ENCODE results near the gene S100A9. TPM values are rescaled to one million over a fixed set of nuclear protein-coding genes. Genes with fewer than 3 reads are reported as not detected.

Gene S100A9
- total and polyA plus RNA-seq, 4 donors, result 2.1 to 829 (median 10.4) TPM

DNA sequence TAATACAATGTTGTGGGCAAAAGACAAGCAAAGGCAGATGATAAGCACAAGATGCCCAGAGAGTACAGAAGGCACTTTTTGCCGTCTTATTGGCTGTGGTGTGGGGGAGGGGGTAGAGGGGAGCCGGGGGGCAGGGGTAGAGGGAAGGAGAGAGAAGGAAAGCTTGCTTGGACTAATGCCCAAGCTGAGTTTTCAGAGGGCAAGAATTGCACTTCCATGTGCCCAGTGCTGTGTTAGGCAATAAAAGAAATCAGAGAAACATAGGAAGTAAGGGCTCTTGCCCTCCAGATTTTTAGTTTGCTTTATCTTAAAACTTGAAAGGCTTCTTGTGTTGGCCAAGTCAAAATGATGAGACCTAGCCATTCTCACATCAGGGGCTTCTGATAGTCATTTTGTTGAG lies 9.4 kb downstream of the S100A9 start:
- Histone ChIP-seq H3K27me3 (ENCODE audit: control insufficient read depth, insufficient read depth, low read length) (no peaks in the 10 kb centered on the region), H3K36me3 (ENCODE audit: control insufficient read depth, insufficient read depth, low read length) (no peaks in the 10 kb centered on the region), H3K9me3 (ENCODE audit: control insufficient read depth, insufficient read depth, low read length) (no peaks in the 10 kb centered on the region), H3K4me3 (ENCODE audit: low read depth, low read length) (no peak overlapping the region), H3K4me1 (ENCODE audit: control insufficient read depth, insufficient read depth, low read length) (no peaks in the 10 kb centered on the region), H3K27ac (ENCODE audit: low read depth, low read length) (no peak overlapping the region)
- DNase-seq (ENCODE audit: low read depth in 4 of 6, low spot score in 6 of 6), result no peak
- WGBS (ENCODE audit: insufficient coverage), result no CpG with 5 or more reads among the region's 2 CpGs

GRCh38 chr1:153368495-153368894 lies 10.8 kb downstream of the S100A9 start:
- Histone ChIP-seq H3K27ac (ENCODE audit: low read depth, low read length) (no peak overlapping the region), H3K9me3 (ENCODE audit: control insufficient read depth, insufficient read depth, low read length) (no peaks in the 10 kb centered on the region), H3K27me3 (ENCODE audit: control insufficient read depth, insufficient read depth, low read length) (no peaks in the 10 kb centered on the region), H3K4me3 (ENCODE audit: low read depth, low read length) (no peak overlapping the region), H3K4me1 (ENCODE audit: control insufficient read depth, insufficient read depth, low read length) (no peaks in the 10 kb centered on the region), H3K36me3 (ENCODE audit: control insufficient read depth, insufficient read depth, low read length) (no peaks in the 10 kb centered on the region)
- WGBS (ENCODE audit: insufficient coverage), result no CpG with 5 or more reads among the region's 2 CpGs
- no peak for DNase-seq (ENCODE audit: low read depth in 4 of 6, low spot score in 6 of 6)

- Histone ChIP-seq H3K36me3 (ENCODE audit: control insufficient read depth, insufficient read depth, low read length) (no peaks in the 10 kb centered on the region), H3K27me3 (ENCODE audit: control insufficient read depth, insufficient read depth, low read length) (no peaks in the 10 kb centered on the region), H3K4me1 (ENCODE audit: control insufficient read depth, insufficient read depth, low read length) (no peaks in the 10 kb centered on the region), H3K9me3 (ENCODE audit: control insufficient read depth, insufficient read depth, low read length) (no peaks in the 10 kb centered on the region), H3K4me3 (ENCODE audit: low read depth, low read length) (no peak overlapping the region), H3K27ac (ENCODE audit: low read depth, low read length) (no peak overlapping the region)
- WGBS (ENCODE audit: insufficient coverage), result no CpG with 5 or more reads among the region's 3 CpGs
- DNase-seq (ENCODE audit: low read depth in 4 of 6, low spot score in 6 of 6), result no peak
These were observed 12.5 kb downstream of the S100A9 start for GRCh38 chr1:153370146-153370545.

DNA sequence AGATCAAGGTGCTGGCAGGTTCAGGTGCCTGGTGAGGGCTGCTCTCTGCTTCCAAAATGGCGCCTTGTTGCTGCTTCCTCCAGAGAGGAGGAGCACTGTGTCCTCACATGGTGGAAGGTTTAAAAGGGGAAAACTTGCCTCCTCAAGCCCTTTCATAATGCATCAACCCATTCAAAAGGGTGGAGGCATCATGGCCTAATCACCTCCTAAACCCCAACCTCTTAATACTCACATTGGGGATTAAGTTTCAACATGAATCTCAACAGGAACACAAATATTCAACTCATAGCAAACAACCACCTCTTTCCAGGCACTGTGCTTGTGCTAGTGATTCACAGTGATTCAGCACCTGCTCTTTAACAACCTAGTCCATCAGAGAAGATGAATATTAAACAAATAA lies 13.6 kb downstream of the S100A9 start:
- H3K4me1 ChIP-seq (ENCODE audit: control insufficient read depth, insufficient read depth, low read length), result no peaks in the 10 kb centered on the region
- no peak overlapping the region for H3K4me3 ChIP-seq (ENCODE audit: low read depth, low read length)
- DNase-seq (ENCODE audit: low read depth in 4 of 6, low spot score in 6 of 6), result no peak
- H3K36me3 ChIP-seq (ENCODE audit: control insufficient read depth, insufficient read depth, low read length), result no peaks in the 10 kb centered on the region
- H3K27ac ChIP-seq (ENCODE audit: low read depth, low read length), result no peak overlapping the region
- no peaks in the 10 kb centered on the region for H3K9me3 ChIP-seq (ENCODE audit: control insufficient read depth, insufficient read depth, low read length)
- H3K27me3 ChIP-seq (ENCODE audit: control insufficient read depth, insufficient read depth, low read length), result no peaks in the 10 kb centered on the region
- 89% methylated on average over 1 of the region's 1 CpG for WGBS (ENCODE audit: insufficient coverage)

GRCh38 chr1:153372571-153372970 lies 14.9 kb downstream of the S100A9 start:
- Histone ChIP-seq H3K4me1 (ENCODE audit: control insufficient read depth, insufficient read depth, low read length) (no peaks in the 10 kb centered on the region), H3K36me3 (ENCODE audit: control insufficient read depth, insufficient read depth, low read length) (no peaks in the 10 kb centered on the region), H3K9me3 (ENCODE audit: control insufficient read depth, insufficient read depth, low read length) (no peaks in the 10 kb centered on the region), H3K4me3 (ENCODE audit: low read depth, low read length) (no peak overlapping the region), H3K27ac (ENCODE audit: low read depth, low read length) (no peak overlapping the region), H3K27me3 (ENCODE audit: control insufficient read depth, insufficient read depth, low read length) (no peaks in the 10 kb centered on the region)
- no peak for DNase-seq (ENCODE audit: low read depth in 4 of 6, low spot score in 6 of 6)
- WGBS (ENCODE audit: insufficient coverage), result 94% methylated on average over 2 of the region's 2 CpGs

DNA sequence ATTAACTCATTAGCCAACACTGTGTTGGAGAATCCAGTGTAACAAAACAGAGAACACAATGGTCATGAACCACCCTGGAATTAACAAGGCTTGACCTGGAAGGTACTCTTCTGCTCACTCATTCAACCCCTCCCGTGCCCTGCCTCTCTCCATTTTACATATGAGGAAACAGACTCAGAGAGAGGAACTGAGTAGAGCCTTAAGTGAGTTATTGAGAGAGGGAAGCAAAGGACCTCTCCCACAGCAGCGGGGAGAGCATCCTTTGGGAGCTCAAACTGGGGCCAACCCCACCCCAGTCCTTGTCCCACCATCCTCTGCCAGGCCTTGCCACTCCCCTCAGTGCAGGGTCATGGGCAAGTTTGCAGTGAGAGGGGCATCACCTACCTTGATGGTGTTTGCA lies 16.4 kb downstream of the S100A9 start:
- no peak for DNase-seq (ENCODE audit: low read depth in 4 of 6, low spot score in 6 of 6)
- Histone ChIP-seq H3K36me3 (ENCODE audit: control insufficient read depth, insufficient read depth, low read length) (no peaks in the 10 kb centered on the region), H3K9me3 (ENCODE audit: control insufficient read depth, insufficient read depth, low read length) (no peaks in the 10 kb centered on the region), H3K27ac (ENCODE audit: low read depth, low read length) (no peak overlapping the region), H3K27me3 (ENCODE audit: control insufficient read depth, insufficient read depth, low read length) (no peaks in the 10 kb centered on the region), H3K4me1 (ENCODE audit: control insufficient read depth, insufficient read depth, low read length) (no peaks in the 10 kb centered on the region), H3K4me3 (ENCODE audit: low read depth, low read length) (no peak overlapping the region)
- WGBS (ENCODE audit: insufficient coverage), result 100% methylated on average over 1 of the region's 2 CpGs

- H3K27me3 ChIP-seq (ENCODE audit: control insufficient read depth, insufficient read depth, low read length), result no peaks in the 10 kb centered on the region
- no peaks in the 10 kb centered on the region for H3K36me3 ChIP-seq (ENCODE audit: control insufficient read depth, insufficient read depth, low read length)
- no peak within 1 kb of the TSS for H3K4me3 ChIP-seq (ENCODE audit: low read depth, low read length)
- DNase-seq (ENCODE audit: low read depth in 4 of 6, low spot score in 6 of 6), result no peak
- 78% methylated on average over 1 of the region's 1 CpG for WGBS (ENCODE audit: insufficient coverage)
- no peaks in the 10 kb centered on the region for H3K4me1 ChIP-seq (ENCODE audit: control insufficient read depth, insufficient read depth, low read length)
- H3K9me3 ChIP-seq (ENCODE audit: control insufficient read depth, insufficient read depth, low read length), result no peaks in the 10 kb centered on the region
- no peak within 1 kb of the TSS for H3K27ac ChIP-seq (ENCODE audit: low read depth, low read length)
These were observed 17.9 kb downstream of the S100A9 start, which contains the start of gene S100A12 for GRCh38 chr1:153375511-153375910. TSS of gene S100A12 (minus strand) at chr1:153375621. CDS start at chr1:153374592, 1,029 bp downstream.

- H3K9me3 ChIP-seq (ENCODE audit: control insufficient read depth, insufficient read depth, low read length), result no peaks in the 10 kb centered on the region
- H3K27ac ChIP-seq (ENCODE audit: low read depth, low read length), result no peak overlapping the region
- no peaks in the 10 kb centered on the region for H3K4me1 ChIP-seq (ENCODE audit: control insufficient read depth, insufficient read depth, low read length)
- 88% methylated on average over 8 of the region's 10 CpGs for WGBS (ENCODE audit: insufficient coverage)
- no peaks in the 10 kb centered on the region for H3K27me3 ChIP-seq (ENCODE audit: control insufficient read depth, insufficient read depth, low read length)
- no peaks in the 10 kb centered on the region for H3K36me3 ChIP-seq (ENCODE audit: control insufficient read depth, insufficient read depth, low read length)
- H3K4me3 ChIP-seq (ENCODE audit: low read depth, low read length), result no peak overlapping the region
- DNase-seq (ENCODE audit: low read depth in 4 of 6, low spot score in 6 of 6), result no peak
These were observed 21.9 kb downstream of the S100A9 start for GRCh38 chr1:153379591-153379990.

- Histone ChIP-seq H3K4me3 (ENCODE audit: low read depth, low read length) (no peak overlapping the region), H3K36me3 (ENCODE audit: control insufficient read depth, insufficient read depth, low read length) (no peaks in the 10 kb centered on the region), H3K4me1 (ENCODE audit: control insufficient read depth, insufficient read depth, low read length) (no peaks in the 10 kb centered on the region), H3K9me3 (ENCODE audit: control insufficient read depth, insufficient read depth, low read length) (no peaks in the 10 kb centered on the region), H3K27me3 (ENCODE audit: control insufficient read depth, insufficient read depth, low read length) (no peaks in the 10 kb centered on the region), H3K27ac (ENCODE audit: low read depth, low read length) (no peak overlapping the region)
- DNase-seq (ENCODE audit: low read depth in 4 of 6, low spot score in 6 of 6), result no peak
- 92% methylated on average over 17 of the region's 23 CpGs for WGBS (ENCODE audit: insufficient coverage)
These were observed 23.1 kb downstream of the S100A9 start for GRCh38 chr1:153380711-153381110.

DNA sequence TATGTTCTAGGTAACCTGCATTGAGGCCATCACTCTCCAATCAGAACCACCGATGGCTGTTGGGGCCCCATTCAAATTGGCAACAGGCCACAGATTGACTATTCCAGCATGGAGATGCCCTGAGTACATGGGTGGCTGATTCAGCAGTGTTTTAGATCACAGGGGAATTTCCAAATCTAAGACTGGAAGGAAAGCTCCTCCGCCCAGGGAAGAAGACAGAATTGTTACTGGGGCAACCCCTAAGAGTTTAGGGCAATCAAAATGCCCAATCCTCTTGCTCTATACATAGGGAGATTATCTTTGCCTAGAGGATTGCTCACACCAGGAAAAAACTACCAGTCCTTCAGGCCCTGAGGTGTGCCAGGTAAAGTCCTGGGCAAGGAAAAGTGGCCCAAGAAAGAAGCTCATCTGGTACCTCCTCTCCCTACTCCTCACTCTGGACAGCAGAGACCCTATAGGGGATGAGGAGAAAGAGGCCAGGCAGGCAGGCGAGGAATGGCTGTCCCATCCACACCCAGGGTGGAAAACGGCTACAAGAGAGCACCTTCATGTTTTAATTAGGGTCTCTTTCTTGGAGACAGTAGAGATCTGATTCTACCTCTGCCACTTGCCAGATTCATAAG lies 27.4 kb downstream of the S100A9 start:
- DNase-seq (ENCODE audit: low read depth in 4 of 6, low spot score in 6 of 6), result no peak
- H3K4me1 ChIP-seq (ENCODE audit: control insufficient read depth, insufficient read depth, low read length), result no peaks in the 10 kb centered on the region
- WGBS (ENCODE audit: insufficient coverage), result 83% methylated on average over 1 of the region's 4 CpGs
- H3K27me3 ChIP-seq (ENCODE audit: control insufficient read depth, insufficient read depth, low read length), result no peaks in the 10 kb centered on the region
- H3K36me3 ChIP-seq (ENCODE audit: control insufficient read depth, insufficient read depth, low read length), result no peaks in the 10 kb centered on the region
- no peak overlapping the region for H3K4me3 ChIP-seq (ENCODE audit: low read depth, low read length)
- no peaks in the 10 kb centered on the region for H3K9me3 ChIP-seq (ENCODE audit: control insufficient read depth, insufficient read depth, low read length)
- H3K27ac ChIP-seq (ENCODE audit: low read depth, low read length), result no peak overlapping the region
